Frontal cortex (tissue), 4 donors: ENCODE results near the gene BCKDK. TPM values are rescaled to one million over a fixed set of nuclear protein-coding genes. Genes with fewer than 3 reads are reported as not detected.
"Not testable (repeated sequence)": the region's sequence is repeated elsewhere in the genome, so short reads cannot be mapped to it uniquely, and the experiment has no call there.

Source experiments
- DNase-seq, 2 donors: peaks; one replicate each; pipeline ENCODE4 v3.0.0; 2012; ENCODE audit warnings: low spot score in 2 of 2
- FAIRE-seq: peaks from 2 replicates; lab custom pipeline; 2012; peaks lifted over from hg19 to GRCh38; lab: Jason Lieb, UNC
- total RNA-seq: library from RNA; depleted of rRNA; stranded (reverse); fragments of >200 nt; gene quantifications from one replicate; pipeline ENCODE4 v1.2.3, GENCODE V29; 2014
- donor health status: control.
- donor health status: control.
- donor health status: control.

BCKDK gene
- total RNA-seq, 1 donor from 2014 or later, result 11.4 TPM

GRCh38 chr16:31093132-31093703, 15.0 kb upstream of the BCKDK start:
- peak in 1 of 2 donors; percentile 64 for DNase-seq
- no peak for FAIRE-seq

GRCh38 chr16:31094088-31094423, 14.1 kb upstream of the BCKDK start:
- DNase-seq (no peak), FAIRE-seq (no peak)

DNA sequence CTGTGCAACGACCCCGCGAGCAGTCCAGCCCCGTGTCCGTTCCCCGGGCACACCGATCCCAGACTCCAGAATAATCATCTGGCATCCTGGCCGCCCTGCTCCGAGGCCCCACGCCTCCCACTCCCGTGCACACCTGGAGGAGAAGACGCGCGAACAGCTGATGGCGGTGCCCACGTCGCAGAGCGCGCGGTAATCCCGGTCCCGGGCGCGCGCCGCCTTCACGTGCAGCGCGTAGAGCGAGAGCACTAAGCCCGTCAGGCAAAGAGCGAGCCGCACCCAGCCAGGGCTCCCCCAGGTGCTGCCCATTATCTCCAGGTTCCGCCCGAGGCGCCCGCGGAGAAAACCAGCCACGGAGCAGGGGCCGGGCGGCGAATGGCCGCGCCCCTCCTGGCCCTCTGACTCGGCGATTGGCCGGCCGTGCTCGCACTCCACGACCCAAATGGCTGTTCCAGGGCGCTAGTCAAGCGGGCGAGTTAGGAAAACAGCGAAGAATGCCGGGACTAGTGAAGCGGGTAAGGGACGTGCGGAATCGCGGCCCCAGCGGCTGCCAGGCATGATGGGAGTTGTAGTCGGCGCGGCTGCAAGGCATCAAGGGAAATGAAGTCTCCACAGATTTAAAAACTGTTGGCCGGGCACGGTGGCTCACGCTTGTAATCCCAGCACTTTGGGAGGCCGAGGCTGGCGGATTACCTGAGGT, 13.6 kb upstream of the BCKDK start, which contains the start of gene VKORC1:
TSS of gene VKORC1 (minus strand) at position 374 of the 697 bp plus-strand sequence. CDS start at position 306, 68 bp downstream.
- no peak for FAIRE-seq
- DNase-seq, result peak; percentile 89 to 90

DNA sequence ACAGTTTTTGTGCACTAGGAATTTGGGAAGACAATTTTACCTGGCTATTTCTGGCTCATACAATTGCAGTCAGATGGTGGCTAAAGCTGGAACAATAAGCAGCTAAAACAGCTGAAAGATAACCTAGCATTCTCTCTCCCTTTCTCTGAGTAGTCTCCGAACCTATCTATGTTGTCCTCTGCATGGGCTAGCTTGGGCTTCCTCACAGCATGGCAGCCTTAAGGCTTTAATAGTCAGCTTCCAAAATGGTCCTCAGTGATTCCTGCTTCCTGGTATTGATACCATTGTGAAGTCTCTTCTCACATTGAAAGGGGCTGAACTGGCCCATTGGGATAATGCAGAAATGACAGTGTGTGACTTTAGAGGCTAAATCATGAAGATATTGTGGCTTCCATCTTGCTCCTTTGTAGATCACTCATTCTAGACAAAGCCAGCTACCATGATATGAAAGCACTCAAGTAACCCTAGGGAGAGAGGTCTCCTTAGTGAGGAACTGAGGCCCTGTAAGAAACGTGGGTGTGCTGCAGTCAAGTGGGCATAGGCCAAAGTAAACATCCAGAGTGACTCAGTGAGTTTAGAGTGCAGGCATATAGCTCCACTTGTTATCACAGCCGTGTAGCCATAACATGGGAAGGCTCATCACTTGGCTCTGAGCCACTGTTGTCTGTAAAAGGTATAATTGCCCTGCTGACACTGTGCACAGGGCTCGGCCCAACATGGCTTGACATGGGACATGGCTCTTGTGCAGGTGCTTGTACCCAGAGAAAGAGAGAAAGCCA, 8.1 kb upstream of the BCKDK start:
- DNase-seq (no peak), FAIRE-seq (no peak)

- not testable (repeated sequence) for FAIRE-seq, DNase-seq
These were observed 7.1 kb upstream of the BCKDK start for GRCh38 chr16:31100876-31101641.

DNA sequence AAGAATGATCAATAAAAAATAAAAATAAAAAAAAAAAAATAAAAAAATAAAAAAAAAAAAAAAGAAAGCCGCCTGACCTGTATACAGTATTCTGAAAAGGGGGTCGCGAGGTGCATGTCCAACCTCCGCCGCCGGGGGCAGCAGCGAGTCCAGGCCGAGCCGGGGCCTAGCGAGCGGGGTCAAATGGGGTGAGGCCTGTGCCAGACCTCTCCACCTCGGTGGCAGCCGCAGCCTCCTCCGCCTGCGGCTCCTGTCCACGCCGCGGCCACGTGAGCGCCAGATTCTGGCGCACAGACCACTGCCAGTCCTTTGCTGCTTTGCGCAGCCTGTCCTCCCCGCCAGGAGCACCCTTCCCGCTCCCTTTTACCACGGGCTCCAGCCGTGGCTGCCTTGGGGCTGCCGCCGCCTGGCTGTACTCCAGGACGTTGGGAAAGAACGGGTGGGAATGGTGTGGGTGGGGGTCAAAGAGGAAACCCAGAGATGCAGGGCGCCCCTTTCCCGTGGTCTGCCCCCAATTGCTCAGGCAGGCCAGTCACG, 2.4 kb upstream of the BCKDK start:
- peak; percentile 84 to 92 for DNase-seq
- no peak for FAIRE-seq

DNA sequence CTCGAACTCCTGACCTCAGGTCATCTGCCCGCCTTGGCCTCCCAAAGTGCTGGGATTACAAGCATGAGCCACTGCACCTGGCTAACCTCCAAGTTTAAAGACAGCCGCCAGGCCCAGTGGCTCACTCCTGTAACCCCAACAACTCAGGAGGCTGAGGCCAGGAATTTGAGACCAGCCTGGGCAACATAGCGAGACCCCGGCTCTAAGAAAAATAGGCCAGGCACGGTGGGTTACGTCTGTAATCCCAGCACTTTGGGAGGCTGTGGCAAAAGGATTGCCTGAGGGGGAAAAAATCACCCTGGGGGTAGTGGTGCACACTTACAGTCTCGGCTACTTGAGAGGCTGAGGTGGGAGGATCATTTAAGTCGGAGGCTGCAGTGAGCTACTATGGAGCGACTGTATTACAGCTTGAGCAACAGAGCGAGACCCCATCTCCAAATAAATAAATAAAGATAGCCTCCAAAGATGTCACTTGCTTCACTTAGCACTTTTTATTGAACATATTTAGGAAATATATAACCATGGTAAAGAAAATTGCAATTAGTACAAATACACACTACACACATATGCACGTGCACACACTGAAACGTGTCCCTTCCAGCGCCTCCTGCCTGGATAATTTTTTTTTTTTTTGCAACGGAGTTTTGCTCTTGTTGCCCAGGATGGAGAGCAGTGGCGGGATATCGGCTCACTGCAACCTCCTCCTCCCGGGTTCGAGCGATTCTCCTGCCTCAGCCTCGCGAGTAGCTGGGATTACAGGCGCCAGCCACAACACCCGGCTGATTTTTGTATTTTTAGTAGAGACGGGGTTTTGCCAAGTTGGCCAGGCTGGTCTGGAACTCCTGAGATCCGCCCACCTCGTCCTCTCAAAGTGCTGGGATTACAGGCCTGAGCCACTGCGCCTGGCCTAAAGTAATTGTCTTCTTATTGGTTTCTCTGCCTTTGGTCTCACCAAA, 1.4 kb upstream of the BCKDK start:
- DNase-seq (no peak), FAIRE-seq (no peak)

DNA sequence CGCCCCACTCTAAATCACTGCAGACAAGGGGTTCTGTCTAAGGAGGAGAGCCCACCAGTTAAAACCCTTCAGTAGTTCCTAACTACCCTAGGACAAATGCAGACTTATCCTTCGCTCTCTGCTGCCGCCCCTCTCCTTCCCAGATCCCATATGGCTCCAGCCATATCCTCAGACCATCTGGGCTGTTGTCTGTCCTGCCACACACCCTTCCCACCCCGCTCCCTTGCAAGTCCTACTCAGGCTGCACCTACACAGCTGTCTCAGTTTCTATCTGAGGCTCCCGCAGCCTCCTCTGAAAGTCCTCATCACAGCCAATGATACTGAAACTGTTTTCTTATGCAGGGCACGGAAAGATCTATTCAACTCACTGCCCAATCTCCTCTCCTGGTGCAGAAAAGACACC, 720 bp upstream of the BCKDK start:
- DNase-seq (no peak), FAIRE-seq (no peak)

DNA sequence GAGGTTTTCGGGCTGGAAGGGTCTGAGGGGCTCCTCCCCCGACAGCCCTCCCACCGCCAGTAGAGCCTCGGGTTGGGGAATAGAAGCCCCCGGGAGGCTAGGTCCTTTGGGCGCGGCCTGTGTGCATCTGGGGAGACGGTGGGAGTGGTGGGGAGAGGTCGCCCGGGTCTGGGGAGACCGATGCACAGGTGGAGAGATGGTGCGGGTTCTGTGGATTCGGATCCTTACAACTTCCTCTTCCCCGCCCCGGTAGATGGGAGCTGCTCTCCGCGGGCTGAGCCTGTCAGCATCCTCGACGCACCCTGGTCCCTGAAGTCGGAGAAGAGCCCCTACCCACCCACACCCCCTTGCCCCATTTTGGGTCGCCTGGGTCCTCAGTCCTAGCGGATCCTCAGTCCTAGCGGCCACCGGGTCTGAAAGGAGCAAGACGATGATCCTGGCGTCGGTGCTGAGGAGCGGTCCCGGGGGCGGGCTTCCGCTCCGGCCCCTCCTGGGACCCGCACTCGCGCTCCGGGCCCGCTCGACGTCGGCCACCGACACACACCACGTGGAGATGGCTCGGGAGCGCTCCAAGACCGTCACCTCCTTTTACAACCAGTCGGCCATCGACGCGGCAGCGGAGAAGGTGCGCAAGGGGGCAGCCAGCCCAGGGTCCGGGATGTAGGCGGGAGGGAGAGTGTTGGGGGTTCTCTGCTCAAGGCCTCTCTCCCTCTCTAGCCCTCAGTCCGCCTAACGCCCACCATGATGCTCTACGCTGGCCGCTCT, 790 bp downstream of the BCKDK start:
- DNase-seq, result no peak
- no peak for FAIRE-seq

DNA sequence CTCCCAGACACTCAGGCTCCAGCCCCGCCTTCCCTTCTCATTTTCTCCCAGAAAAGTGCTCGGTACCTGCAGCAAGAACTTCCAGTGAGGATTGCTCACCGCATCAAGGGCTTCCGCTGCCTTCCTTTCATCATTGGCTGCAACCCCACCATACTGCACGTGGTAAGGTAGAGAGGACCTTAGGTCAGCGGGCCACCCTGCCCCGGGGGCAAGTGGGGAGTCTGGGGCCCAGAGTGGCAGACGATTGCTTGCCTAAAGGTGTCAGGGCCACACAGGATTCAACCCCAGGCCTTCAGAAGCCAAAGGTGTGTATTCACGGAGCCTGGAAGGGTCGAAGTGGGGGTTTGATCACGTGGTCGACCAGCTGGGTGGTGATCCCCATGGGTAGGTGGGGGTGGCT, 1.4 kb downstream of the BCKDK start:
- no peak for FAIRE-seq
- no peak for DNase-seq

DNA sequence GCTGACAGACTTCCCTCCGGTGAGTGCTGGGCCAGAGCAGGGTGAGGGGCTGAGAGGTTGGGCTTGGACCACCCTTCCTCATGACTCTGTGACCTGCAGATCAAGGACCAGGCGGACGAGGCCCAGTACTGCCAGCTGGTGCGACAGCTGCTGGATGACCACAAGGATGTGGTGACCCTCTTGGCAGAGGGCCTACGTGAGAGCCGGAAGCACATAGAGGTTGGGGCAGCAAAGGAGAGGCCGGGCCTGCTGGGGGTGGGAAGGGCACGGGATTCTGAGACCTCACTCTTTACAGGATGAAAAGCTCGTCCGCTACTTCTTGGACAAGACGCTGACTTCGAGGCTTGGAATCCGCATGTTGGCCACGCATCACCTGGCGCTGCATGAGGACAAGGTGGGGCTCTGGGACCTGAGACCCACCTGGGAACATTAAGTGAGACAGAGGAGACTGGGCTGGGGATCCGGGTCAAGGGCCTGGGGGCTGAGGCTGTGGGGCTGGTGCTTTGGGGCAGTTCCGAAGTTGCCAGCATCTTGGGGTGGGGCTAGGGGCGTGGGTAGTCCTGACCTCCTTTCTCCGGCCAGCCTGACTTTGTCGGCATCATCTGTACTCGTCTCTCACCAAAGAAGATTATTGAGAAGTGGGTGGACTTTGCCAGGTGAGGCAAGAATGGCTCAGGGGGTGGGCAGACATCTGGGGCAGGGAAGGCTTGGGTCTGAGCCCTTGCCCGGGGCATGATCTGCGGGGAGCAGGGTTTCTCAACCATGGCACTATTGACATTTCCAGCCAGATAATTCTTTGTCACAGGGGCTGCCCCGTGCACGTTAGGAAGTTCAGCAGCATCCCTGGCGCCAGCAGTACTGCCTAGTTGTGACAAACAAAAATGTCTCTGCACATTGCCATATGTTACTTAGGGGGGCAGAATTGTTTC, 2.2 kb downstream of the BCKDK start:
- FAIRE-seq (no peak), DNase-seq (no peak)

DNA sequence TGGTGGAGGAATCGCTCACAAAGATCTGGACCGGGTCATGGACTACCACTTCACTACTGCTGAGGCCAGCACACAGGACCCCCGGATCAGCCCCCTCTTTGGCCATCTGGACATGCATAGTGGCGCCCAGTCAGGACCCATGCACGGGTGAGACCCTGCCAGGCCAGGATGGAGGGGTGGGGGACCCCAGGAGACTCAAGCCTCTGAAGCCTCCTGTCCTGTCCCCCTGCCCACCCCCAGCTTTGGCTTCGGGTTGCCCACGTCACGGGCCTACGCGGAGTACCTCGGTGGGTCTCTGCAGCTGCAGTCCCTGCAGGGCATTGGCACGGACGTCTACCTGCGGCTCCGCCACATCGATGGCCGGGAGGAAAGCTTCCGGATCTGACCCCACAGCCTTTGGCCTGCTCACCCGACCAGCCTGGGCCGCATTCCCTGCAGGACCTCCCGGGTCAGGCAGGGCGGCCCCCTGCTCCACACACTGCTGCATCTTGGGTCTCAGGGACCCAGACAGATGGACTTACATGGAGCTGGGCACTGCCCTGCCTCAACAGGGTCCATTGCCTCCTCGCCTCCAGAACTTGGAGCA, 3.8 kb downstream of the BCKDK start:
- DNase-seq (no peak), FAIRE-seq (no peak)

DNA sequence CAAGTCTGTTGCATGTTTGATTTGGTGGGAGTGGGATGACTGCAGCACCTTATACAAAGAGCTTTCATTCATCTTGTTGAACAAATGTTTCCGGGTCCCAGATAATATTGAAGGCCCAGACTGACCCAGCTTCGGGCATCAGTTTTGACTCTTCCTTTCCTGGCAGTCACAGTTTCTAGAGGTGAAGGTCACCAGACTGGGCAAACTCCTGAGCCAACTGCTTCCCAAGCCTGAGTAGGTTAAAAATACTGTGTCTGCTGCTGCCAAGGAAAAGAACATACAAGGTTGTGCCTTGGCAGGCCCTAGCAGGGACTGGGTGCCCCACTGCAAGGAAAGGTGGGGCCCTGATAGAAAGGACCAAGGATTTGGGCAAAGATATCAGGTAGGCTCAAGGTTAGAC, 4.5 kb downstream of the BCKDK start:
- DNase-seq (no peak), FAIRE-seq (no peak)

DNA sequence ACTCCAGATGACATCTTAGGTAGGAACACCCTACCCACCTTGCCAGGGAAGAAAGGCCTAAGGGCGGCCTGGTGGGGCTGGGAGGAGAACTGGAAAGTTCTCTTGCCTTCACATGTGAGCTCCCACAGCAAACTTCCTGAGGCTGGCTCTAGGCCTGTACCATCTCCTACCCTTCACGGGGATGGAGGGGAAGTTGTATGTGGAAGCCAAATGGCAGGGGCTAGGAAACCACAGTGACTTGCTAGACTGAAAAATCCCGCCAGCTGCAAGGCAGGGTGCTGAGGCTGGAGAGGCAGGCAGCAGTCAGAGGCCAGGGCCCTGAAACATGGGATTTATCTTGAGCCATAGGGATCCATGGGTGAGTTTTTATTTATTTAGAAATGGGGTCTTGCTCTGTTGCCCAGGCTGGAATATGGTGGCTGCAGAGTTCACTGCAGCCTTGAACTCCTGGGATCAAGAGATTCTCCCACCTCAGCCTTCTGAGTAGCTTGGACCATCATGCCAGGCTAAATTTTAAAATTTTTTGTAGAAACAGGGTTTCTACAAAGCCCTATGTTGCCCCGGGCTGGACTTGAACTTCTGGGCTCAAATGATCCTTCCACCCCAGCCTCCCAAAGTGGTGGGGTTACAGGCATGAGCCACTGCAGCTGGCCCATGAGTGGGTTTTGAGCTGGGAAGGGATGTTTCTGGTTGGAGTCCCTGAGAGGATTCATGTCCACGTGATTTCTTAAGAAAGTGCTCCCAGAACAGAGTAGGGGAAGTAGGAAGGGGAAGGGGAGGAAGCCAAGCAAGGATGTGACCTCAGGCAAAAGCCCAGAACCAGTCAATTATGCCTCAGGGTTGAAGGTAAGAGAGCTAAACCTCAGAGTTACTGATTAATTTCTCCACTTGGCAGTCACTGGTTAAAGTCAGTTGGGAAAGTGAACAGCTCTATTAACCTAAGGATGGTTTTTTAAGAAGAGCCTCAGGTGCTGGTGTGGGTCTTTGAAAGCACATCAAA, 5.2 kb downstream of the BCKDK start:
- FAIRE-seq, result no peak

GRCh38 chr16:31114468-31114867, 6.3 kb downstream of the BCKDK start:
- DNase-seq (no peak), FAIRE-seq (no peak)

More for the DNA sequence above, 5.2 kb downstream of the BCKDK start:
- no peak for DNase-seq
